ENCODE measurements around the gene RXRA. TPM values are rescaled to one million over a fixed set of nuclear protein-coding genes. Genes with fewer than 3 reads are reported as not detected.

Gene RXRA
- total RNA-seq, 1 donor from 2014 or later, result 16.8 TPM

DNA sequence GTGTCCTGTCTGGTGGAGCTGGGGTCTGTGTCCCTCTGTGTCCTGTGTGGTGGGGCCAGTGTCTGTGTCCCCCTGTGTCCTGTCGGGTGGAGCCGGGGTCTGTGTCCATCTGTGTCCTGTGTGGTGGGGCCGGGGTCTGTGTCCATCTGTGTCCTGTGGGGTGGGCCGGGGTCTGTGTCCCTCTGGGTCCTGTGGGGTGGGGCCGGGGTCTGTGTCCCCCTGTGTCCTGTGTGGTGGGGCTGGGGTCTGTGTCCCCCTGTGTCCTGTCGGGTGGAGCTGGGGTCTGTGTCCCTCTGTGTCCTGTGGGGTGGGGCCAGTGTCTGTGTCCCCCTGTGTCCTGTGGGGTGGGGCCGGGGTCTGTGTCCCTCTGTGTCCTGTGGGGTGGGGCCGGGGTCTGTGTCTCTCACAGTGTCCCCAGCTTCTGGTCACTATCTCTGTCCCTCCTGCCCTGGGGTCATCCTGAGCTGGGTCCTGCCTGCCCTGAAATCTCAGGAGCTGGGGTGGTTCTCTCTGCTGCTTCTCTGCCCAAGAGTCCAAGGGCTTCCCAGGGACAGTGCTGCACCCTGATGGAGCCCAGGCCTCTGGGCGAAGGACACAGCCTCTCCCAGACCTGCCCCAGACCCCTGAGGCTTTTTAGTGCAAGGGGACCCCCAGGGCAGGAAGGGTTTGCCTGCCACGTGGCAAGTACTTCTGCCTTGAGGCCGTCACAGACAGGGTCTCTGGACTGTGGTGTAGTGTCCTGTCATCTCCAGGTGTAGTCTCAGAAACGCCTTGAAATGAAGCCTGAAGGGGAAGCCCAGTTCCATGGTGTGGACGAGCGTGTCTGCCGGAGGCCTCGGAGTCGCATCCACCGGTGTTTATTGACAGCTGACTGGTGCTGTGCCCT lies 131.3 kb downstream of the RXRA start:
- no peak for DNase-seq (ENCODE audit: low read depth)

DNA sequence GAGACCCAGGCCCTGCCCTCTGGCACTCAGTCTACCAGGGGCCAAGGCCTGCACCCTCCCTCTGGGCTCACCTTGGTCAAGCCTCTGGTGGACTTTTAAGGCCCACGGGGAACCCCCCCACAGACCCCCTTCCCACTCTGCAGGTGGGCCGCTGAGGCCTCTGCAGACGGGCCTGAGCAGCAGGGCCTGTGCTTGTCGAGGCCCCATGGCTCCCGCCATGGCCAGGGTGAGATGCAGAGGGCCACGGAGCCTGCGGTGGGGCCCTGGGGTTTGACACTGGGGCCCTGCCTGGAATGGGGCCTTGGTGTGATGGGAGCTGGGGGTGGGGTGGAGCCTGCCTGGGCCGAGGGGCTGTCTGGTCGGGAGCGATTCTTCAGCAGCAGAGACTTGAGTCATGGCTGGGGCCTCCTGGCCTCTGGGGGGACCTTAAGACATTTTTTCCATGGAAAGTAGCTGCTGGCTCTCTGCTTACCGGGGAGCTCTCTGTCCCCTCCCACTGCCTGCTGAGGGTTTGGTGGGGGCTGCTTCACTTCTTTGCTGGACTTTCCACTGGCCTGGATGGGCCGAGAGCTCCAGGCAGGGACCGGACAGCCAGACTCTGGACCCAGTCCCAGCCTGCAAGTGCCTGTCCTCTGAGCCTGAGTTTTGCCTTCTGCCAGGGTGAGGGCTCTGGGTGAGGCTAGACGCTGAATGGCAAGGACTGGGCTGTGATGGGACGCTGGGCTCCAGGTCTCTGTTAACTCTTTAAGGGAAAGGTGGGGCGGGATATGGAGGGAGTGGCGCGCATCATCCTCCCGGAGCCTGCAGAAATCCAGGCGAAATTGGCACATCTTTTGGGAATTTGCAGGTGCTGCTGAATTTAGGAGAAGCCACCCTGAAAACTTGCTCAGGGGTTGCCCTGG lies 132.2 kb downstream of the RXRA start:
- Histone ChIP-seq H3K36me3 (ENCODE audit: control insufficient read depth, insufficient read depth, low read length) (no peaks in the 10 kb centered on the region), H3K4me3 (ENCODE audit: low read depth, low read length) (no peak overlapping the region), H3K27me3 (ENCODE audit: control insufficient read depth, insufficient read depth, low read length) (no peaks in the 10 kb centered on the region)
- DNase-seq (ENCODE audit: low read depth) (no peak), FAIRE-seq (no peak)
- TF ChIP-seq, protein P1, sequence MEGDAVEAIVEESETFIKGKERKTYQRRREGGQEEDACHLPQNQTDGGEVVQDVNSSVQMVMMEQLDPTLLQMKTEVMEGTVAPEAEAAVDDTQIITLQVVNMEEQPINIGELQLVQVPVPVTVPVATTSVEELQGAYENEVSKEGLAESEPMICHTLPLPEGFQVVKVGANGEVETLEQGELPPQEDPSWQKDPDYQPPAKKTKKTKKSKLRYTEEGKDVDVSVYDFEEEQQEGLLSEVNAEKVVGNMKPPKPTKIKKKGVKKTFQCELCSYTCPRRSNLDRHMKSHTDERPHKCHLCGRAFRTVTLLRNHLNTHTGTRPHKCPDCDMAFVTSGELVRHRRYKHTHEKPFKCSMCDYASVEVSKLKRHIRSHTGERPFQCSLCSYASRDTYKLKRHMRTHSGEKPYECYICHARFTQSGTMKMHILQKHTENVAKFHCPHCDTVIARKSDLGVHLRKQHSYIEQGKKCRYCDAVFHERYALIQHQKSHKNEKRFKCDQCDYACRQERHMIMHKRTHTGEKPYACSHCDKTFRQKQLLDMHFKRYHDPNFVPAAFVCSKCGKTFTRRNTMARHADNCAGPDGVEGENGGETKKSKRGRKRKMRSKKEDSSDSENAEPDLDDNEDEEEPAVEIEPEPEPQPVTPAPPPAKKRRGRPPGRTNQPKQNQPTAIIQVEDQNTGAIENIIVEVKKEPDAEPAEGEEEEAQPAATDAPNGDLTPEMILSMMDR (IDR thresholded peaks at IDR 0.05; ENCODE audit: insufficient read depth, low read length, severe bottlenecking), result no peak

More for the DNA sequence above, 131.3 kb downstream of the RXRA start:
- H3K27me3 ChIP-seq (ENCODE audit: control insufficient read depth, insufficient read depth, low read length), result no peaks in the 10 kb centered on the region
- TF ChIP-seq, protein P1 (IDR thresholded peaks at IDR 0.05; ENCODE audit: insufficient read depth, low read length, severe bottlenecking), result no peak
- no peak overlapping the region for H3K4me3 ChIP-seq (ENCODE audit: low read depth, low read length)
- no peaks in the 10 kb centered on the region for H3K36me3 ChIP-seq (ENCODE audit: control insufficient read depth, insufficient read depth, low read length)
- FAIRE-seq, result no peak

DNA sequence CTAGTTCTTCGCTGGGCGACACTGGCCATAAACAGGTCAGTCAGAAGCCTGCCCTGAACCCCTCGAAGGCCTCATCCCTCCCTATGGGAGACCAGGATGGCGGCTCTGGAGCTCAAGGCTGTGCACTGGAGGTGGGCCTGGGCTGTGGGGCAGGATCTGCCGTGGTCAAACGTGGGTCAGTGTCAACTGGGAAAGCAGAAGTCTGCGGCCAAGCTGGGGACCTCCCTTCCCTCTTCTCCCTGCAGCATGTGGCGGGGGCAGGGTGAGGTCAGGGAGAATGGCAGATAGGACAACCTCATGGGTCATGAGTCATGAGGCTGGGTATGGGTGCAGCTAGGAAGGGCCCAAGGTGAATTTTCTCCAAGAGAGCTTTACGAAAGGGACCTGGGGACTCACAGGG lies 132.9 kb downstream of the RXRA start:
- FAIRE-seq, result no peak
- DNase-seq (ENCODE audit: low read depth), result no peak
- Histone ChIP-seq H3K4me3 (ENCODE audit: low read depth, low read length) (no peak overlapping the region), H3K27me3 (ENCODE audit: control insufficient read depth, insufficient read depth, low read length) (no peaks in the 10 kb centered on the region), H3K36me3 (ENCODE audit: control insufficient read depth, insufficient read depth, low read length) (no peaks in the 10 kb centered on the region)
- TF ChIP-seq, protein P1 (IDR thresholded peaks at IDR 0.05; ENCODE audit: insufficient read depth, low read length, severe bottlenecking), result no peak

DNA sequence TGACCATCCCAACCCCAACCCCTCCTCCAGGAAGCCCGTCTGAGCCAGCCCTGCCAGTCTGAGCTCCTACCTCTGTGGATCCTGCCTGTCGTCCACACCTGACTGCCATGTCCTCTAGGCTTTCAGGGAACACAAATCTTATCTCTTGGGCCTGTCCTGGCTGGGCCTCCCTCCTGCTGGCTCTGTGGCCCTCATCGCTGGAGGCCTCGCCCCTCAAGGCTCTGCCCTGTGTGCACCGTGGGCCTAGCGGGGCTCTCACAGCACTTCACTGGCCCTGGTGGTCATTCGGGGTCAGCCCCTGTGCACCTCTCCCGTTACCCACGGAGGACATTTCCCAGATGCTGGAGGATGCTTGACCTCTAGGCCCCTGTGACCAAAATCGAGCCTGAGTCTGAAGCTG lies 133.3 kb downstream of the RXRA start:
- no peak overlapping the region for H3K4me3 ChIP-seq (ENCODE audit: low read depth, low read length)
- H3K27me3 ChIP-seq (ENCODE audit: control insufficient read depth, insufficient read depth, low read length), result no peaks in the 10 kb centered on the region
- H3K36me3 ChIP-seq (ENCODE audit: control insufficient read depth, insufficient read depth, low read length), result no peaks in the 10 kb centered on the region
- FAIRE-seq, result no peak
- TF ChIP-seq, protein P1 (IDR thresholded peaks at IDR 0.05; ENCODE audit: insufficient read depth, low read length, severe bottlenecking), result no peak
- no peak for DNase-seq (ENCODE audit: low read depth)

DNA sequence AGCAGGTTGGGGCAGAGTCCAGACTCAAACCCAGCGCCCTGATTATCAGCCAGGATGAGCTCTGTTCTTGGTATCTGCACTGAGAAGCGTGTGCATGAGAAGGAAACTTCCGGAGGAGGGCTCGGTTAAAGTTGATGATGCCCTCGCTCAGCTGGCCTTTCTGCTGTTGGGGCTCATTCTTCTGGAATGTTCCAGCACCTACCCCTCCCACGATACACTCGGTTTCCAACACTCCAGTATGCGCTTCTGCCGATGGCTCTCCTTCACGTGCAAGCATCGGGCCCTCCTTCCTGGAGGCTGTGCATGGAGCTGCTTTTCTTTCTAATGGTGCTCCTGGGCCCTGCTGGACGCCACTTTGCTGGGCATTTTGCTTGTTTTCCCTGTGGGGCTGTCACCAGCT lies 134.0 kb downstream of the RXRA start:
- FAIRE-seq, result no peak
- TF ChIP-seq, protein P1 (IDR thresholded peaks at IDR 0.05; ENCODE audit: insufficient read depth, low read length, severe bottlenecking), result no peak
- no peak overlapping the region for H3K4me3 ChIP-seq (ENCODE audit: low read depth, low read length)
- no peak for DNase-seq (ENCODE audit: low read depth)
- H3K36me3 ChIP-seq (ENCODE audit: control insufficient read depth, insufficient read depth, low read length), result no peaks in the 10 kb centered on the region
- H3K27me3 ChIP-seq (ENCODE audit: control insufficient read depth, insufficient read depth, low read length), result no peaks in the 10 kb centered on the region

Measured in bronchial epithelial cell (primary cell).